HepG2 (cell line): ENCODE results near the gene SLX4. TPM values are rescaled to one million over a fixed set of nuclear protein-coding genes. Genes with fewer than 3 reads are reported as not detected.

Source experiments
- ATAC-seq: fragments of 200-7000 bp; cut with Tn5 transposase; 3 replicates; pipeline ENCODE4 v1.9.1; 2020; ENCODE audit warnings: mild to moderate bottlenecking, moderate library complexity
- BruUV-seq: library from RNA; stranded (reverse); fragments of 400-500 nt; replicated peaks from 2 replicates; lab custom pipeline; 2021; lab: Mats Ljungman, UMichigan
- CTCF ChIA-PET: fragments of 300-600 bp; formaldehyde crosslinking; extraction: SDS; loops from one replicate; lab custom pipeline; 2021; ENCODE audit warnings: low total read pairs, inconsistent platforms, low intra/inter-chr PET ratio; lab: Yijun Ruan, JAX
- POLR2A ChIA-PET: fragments of 350-600 bp; sonication (Branson Sonifier 250); formaldehyde crosslinking; loops from one replicate; lab custom pipeline; 2020; ENCODE audit warnings: antibody characterized with exemption, inconsistent platforms; lab: Yijun Ruan, JAX
- DNase-seq: peaks from one replicate; pipeline ENCODE4 v3.0.0-alpha.2; 2015; ENCODE audit warnings: low spot score
- FAIRE-seq: peaks from 3 replicates; lab custom pipeline; 2011; peaks lifted over from hg19 to GRCh38; lab: Jason Lieb, UNC
- H2AFZ ChIP-seq: one replicate; pipeline ENCODE4 v1.6.1; 2011; ENCODE audit warnings: low read length, inconsistent platforms
- H3K27ac ChIP-seq: fragments of 300-600 bp; 3 replicates; pipeline ENCODE4 v1.8.0; 2011; ENCODE audit warnings: mixed run types, mild to moderate bottlenecking, mixed read lengths, low read length, inconsistent platforms; ENCODE audit not compliant: insufficient read depth; ENCODE audit errors: extremely low read length
- H3K27me3 ChIP-seq, 2 experiments: fragments of 200-600 bp in 1 of 2; 2 replicates in 1 of 2; 3 replicates in 1 of 2; pipeline versions ENCODE4 v1.6.0 to v1.8.0; 2011; ENCODE audit warnings: low read length in 2 of 2, mild to moderate bottlenecking in 2 of 2, moderate library complexity in 2 of 2, inconsistent platforms in 1 of 2; ENCODE audit not compliant: insufficient read depth in 2 of 2, control insufficient read depth in 1 of 2
- H3K36me3 ChIP-seq, 2 experiments: fragments of 200-600 bp in 1 of 2; replicated peaks in 1 of 2; 2 replicates in 1 of 2; 3 replicates in 1 of 2; pipeline versions ENCODE4 v1.5.1 to v1.8.0; 2011; ENCODE audit warnings: low read length in 2 of 2, inconsistent platforms in 1 of 2; ENCODE audit not compliant: insufficient read depth in 2 of 2, control insufficient read depth in 1 of 2
- H3K4me1 ChIP-seq: 2 replicates; pipeline ENCODE4 v1.5.1; 2012; ENCODE audit warnings: low read length, inconsistent platforms; ENCODE audit not compliant: insufficient read depth
- H3K4me2 ChIP-seq: 2 replicates; pipeline ENCODE4 v1.6.0; 2011; ENCODE audit warnings: low read depth, low read length, inconsistent platforms
- H3K4me3 ChIP-seq, 3 experiments: fragments of 200-600 bp in 1 of 3; sonication (generic), shearing (Covaris generic) in 1 of 3; replicated peaks in 1 of 3; 2 replicates each; pipeline ENCODE4 v1.5.1; 2011 to 2016; ENCODE audit warnings: low read length in 3 of 3, inconsistent platforms in 2 of 3, low read depth in 2 of 3, mild to moderate bottlenecking in 2 of 3, control low read depth in 1 of 3, mixed read lengths in 1 of 3; ENCODE audit not compliant: insufficient read depth in 1 of 3
- H3K79me2 ChIP-seq: one replicate; pipeline ENCODE4 v1.6.1; 2011; ENCODE audit warnings: low read length, inconsistent platforms; ENCODE audit not compliant: insufficient read depth
- H3K9ac ChIP-seq: 2 replicates; pipeline ENCODE4 v1.6.0; 2011; ENCODE audit warnings: mild to moderate bottlenecking, low read depth, low read length, inconsistent platforms; ENCODE audit not compliant: insufficient read depth
- H3K9me3 ChIP-seq: 2 replicates; pipeline ENCODE4 v1.5.1; 2012; ENCODE audit warnings: mild to moderate bottlenecking, low read length
- H4K20me1 ChIP-seq: 2 replicates; pipeline ENCODE4 v1.6.0; 2011; ENCODE audit warnings: inconsistent platforms, mild to moderate bottlenecking, low read length, moderate library complexity; ENCODE audit not compliant: insufficient read depth
- DNMT3B ChIP-seq: conservative IDR thresholded peaks from 2 replicates; pipeline ENCODE4 v1.6.1; 2016; ENCODE audit warnings: missing biosample characterization, control low read depth
- KLF9 ChIP-seq: IDR thresholded peaks from 2 replicates; pipeline ENCODE4 v1.6.1; 2016; ENCODE audit warnings: low read depth
- KMT2A ChIP-seq: sonication (generic); formaldehyde crosslinking; IDR thresholded peaks from 2 replicates; pipeline ENCODE4 v1.4.0; 2020; ENCODE audit warnings: missing genetic modification reagents
- ZNF121 ChIP-seq: sonication (generic); formaldehyde crosslinking; IDR thresholded peaks from 2 replicates; pipeline ENCODE4 v1.5.0; 2020; ENCODE audit warnings: mild to moderate bottlenecking, missing genetic modification reagents
- ZNF333 ChIP-seq: sonication (generic); formaldehyde crosslinking; IDR thresholded peaks from 2 replicates; pipeline ENCODE4 v1.4.0; 2020; ENCODE audit warnings: mild to moderate bottlenecking, missing genetic modification reagents, borderline replicate concordance
- WGBS: methylation state at CpG from one replicate; pipeline ENCODE4 v1.1.6; 2017; ENCODE audit warnings: low lambda C conversion rate; 5-methylcytosine and 5-hydroxymethylcytosine counted together
- in situ Hi-C: cut with HindIII; loops from 2 replicates; pipeline ENCODE4 v1.10.0; 2017; ENCODE audit warnings: low pct_unique_long_range_greater_than_20kb; ENCODE audit not compliant: extremely low pct_ligation_motif_present
- intact Hi-C: fragments of 100-400 bp; cut with micrococcal nuclease; formaldehyde crosslinking; loops from one replicate; pipeline ENCODE4 v1.10.0; 2022; ENCODE audit not compliant: unreplicated experiment
- polyA plus RNA-seq, 8 experiments: library from polyadenylated mRNA; depleted of rRNA in 3 of 8; stranded (reverse) in 7 of 8; unstranded in 1 of 8; fragments of >200 nt; fragmentation: Illumina TruSeq in 4 of 8; extraction: Trizol in 4 of 8; gene quantifications; 2 replicates each; pipeline versions ENCODE4 v1.2.1 to v1.2.3, GENCODE V29; 2011 to 2016; ENCODE audit warnings: low read depth in 4 of 8, missing spikeins in 1 of 8, mixed read lengths in 1 of 8; ENCODE audit not compliant: insufficient read depth in 1 of 8
- total RNA-seq, 5 experiments: library from RNA; depleted of rRNA; stranded (reverse); fragments of >200 nt; fragmentation: Illumina TruSeq; extraction: Trizol; gene quantifications; 2 replicates each; pipeline ENCODE4 v1.2.3, GENCODE V29; 2016; ENCODE audit warnings: low read depth in 1 of 5
- TF ChIP-seq, protein P1 (sequence below): sonication (generic); formaldehyde crosslinking; IDR thresholded peaks from 2 replicates; pipeline ENCODE4 v1.5.1; 2020; ENCODE audit warnings: mild to moderate bottlenecking, moderate library complexity, missing genetic modification reagents
- TF ChIP-seq, protein P2 (sequence below): sonication (generic); formaldehyde crosslinking; IDR thresholded peaks from 2 replicates; pipeline ENCODE4 v1.8.1; 2022; ENCODE audit warnings: low read depth, mild to moderate bottlenecking, missing genetic modification reagents

SLX4 gene
- total and polyA plus RNA-seq, 2 of the 13 experiments (the other 11 are each of a cell fraction or from before 2014, with no cell fraction given), result 1.1 to 3.6 TPM

DNA sequence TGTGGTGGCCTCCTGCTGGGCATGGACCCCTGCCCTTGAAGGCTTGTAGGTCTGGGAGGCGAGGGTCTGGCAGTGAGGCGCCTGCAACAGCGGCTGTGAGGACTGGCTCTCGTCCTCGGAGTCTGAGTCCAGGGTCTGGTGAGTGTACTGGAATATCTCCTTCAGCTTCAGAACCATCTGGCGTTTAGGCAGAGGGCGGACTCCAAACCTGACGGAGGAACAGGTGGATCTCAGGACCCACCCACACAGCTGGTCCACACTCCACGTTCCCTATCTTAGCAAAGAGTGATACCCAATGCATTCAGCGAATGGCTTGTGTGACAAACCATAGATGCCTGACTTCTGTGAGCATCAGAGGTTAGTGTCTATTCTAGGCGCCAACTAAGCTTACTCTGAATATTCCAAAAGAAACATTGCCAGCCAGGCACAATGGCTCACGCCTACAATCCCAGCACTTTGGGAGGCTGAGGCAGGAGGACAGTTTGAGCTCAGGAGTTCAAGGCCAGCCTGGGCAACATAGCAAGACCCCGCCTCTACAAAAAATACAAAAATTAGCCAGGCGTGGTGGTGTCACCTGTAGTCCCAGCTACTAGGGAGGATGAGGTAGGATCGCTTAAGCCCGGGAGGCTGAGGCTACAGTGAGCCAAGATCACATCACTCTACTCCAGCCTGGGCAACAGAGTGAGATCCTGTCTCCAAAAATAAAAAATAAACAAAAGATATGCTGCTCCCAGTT, 27.9 kb downstream of the SLX4 start:
- intact Hi-C loops (no loop called here), in situ Hi-C loops (no loop called here)
- DNase-seq (no peak), FAIRE-seq (no peak), ATAC-seq (no peak)
- no peaks in the 10 kb centered on the region for H4K20me1 ChIP-seq
- H2AFZ ChIP-seq, result no peak overlapping the region
- POLR2A ChIA-PET, result no interaction called here
- TF ChIP-seq KMT2A (CRISPR knock-in tag) (no peak), ZNF333 (no peak), KLF9 (CRISPR knock-in tag) (no peak), DNMT3B (CRISPR knock-in tag) (no peak), ZNF121 (CRISPR knock-in tag) (peak; percentile 58; the same call in 1 of the 2 replicates)
- TF ChIP-seq, protein P1, sequence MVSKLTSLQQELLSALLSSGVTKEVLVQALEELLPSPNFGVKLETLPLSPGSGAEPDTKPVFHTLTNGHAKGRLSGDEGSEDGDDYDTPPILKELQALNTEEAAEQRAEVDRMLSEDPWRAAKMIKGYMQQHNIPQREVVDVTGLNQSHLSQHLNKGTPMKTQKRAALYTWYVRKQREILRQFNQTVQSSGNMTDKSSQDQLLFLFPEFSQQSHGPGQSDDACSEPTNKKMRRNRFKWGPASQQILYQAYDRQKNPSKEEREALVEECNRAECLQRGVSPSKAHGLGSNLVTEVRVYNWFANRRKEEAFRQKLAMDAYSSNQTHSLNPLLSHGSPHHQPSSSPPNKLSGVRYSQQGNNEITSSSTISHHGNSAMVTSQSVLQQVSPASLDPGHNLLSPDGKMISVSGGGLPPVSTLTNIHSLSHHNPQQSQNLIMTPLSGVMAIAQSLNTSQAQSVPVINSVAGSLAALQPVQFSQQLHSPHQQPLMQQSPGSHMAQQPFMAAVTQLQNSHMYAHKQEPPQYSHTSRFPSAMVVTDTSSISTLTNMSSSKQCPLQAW (CRISPR knock-in tag), result no peak
- TF ChIP-seq, protein P2, sequence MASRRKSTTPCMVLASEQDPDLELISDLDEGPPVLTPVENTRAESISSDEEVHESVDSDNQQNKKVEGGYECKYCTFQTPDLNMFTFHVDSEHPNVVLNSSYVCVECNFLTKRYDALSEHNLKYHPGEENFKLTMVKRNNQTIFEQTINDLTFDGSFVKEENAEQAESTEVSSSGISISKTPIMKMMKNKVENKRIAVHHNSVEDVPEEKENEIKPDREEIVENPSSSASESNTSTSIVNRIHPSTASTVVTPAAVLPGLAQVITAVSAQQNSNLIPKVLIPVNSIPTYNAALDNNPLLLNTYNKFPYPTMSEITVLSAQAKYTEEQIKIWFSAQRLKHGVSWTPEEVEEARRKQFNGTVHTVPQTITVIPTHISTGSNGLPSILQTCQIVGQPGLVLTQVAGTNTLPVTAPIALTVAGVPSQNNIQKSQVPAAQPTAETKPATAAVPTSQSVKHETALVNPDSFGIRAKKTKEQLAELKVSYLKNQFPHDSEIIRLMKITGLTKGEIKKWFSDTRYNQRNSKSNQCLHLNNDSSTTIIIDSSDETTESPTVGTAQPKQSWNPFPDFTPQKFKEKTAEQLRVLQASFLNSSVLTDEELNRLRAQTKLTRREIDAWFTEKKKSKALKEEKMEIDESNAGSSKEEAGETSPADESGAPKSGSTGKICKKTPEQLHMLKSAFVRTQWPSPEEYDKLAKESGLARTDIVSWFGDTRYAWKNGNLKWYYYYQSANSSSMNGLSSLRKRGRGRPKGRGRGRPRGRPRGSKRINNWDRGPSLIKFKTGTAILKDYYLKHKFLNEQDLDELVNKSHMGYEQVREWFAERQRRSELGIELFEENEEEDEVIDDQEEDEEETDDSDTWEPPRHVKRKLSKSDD (CRISPR knock-in tag), result no peak
- no peak overlapping the region for H3K27ac ChIP-seq
- peaks cover 2 to 4% of the 10 kb centered on the region in 2 experiments; a peak in 1 of 5 replicates for H3K36me3 ChIP-seq
- H3K9ac ChIP-seq, result no peak overlapping the region
- WGBS, result 96% methylated on average over 13 of the region's 16 CpGs
- no peak overlapping the region for H3K4me3 ChIP-seq
- no TSS peak for BruUV-seq
- H3K27me3 ChIP-seq, result no peaks in the 10 kb centered on the region; a peak in 1 of 5 replicates
- CTCF ChIA-PET, result no interaction called here
- no peaks in the 10 kb centered on the region for H3K79me2 ChIP-seq
- H3K4me1 ChIP-seq, result no peaks in the 10 kb centered on the region
- no peaks in the 10 kb centered on the region for H3K9me3 ChIP-seq
- H3K4me2 ChIP-seq, result no peak overlapping the region
